ENCODE measurements around the gene DZIP1. TPM values are rescaled to one million over a fixed set of nuclear protein-coding genes. Genes with fewer than 3 reads are reported as not detected.
"Not testable (repeated sequence)": the region's sequence is repeated elsewhere in the genome, so short reads cannot be mapped to it uniquely, and the experiment has no call there.

DZIP1 gene
- total and polyA plus RNA-seq, 10 of the 15 experiments (the other 5 are each of a cell fraction or from before 2014, with no cell fraction given) = 0.01 to 1.9 (median 0.55) TPM

- POLR2A ChIA-PET = no interaction called here
- intact Hi-C loops (cut with micrococcal nuclease; ENCODE audit: unreplicated experiment) = no loop called here
- no peak overlapping the region for H3K9ac ChIP-seq (ENCODE audit: control insufficient read depth, insufficient read depth, low read length)
These were observed 45.0 kb upstream of the DZIP1 start for GRCh38 chr13:95689582-95689926.

GRCh38 chr13:95684960-95685359 is 40.5 kb upstream of the DZIP1 start:
- CTCF ChIA-PET = interaction anchor here (0.5 kb wide), 1 partner anchor 40 kb away, joined by 3 read pairs; no protein-coding TSS in a partner anchor
- H3K9ac ChIP-seq (ENCODE audit: control insufficient read depth, insufficient read depth, low read length); H3K4me1 ChIP-seq (ENCODE audit: control insufficient read depth, insufficient read depth, low read length); POLR2A ChIA-PET; H2AFZ ChIP-seq (ENCODE audit: control insufficient read depth, low read depth, low read length); intact Hi-C loops (cut with micrococcal nuclease; ENCODE audit: unreplicated experiment); FAIRE-seq; BruUV-seq (replicated peaks); H3K36me3 ChIP-seq (ENCODE audit: control insufficient read depth in 2 of 2, insufficient read depth in 2 of 2, low read length in 1 of 2); SMC1A ChIA-PET (ENCODE audit: uncharacterized antibody, unreplicated experiment); H3K27me3 ChIP-seq (replicated peaks in 1 of 2; ENCODE audit: control insufficient read depth in 2 of 2, insufficient read depth in 2 of 2, low read length in 1 of 2); H3K27ac ChIP-seq (ENCODE audit: control insufficient read depth, insufficient read depth); H3K4me3 ChIP-seq; H3K4me2 ChIP-seq (ENCODE audit: control insufficient read depth, insufficient read depth); DNase-seq (ENCODE audit: low read depth, low spot score); RAD21 ChIA-PET (ENCODE audit: unreplicated experiment); ATAC-seq; H4K20me1 ChIP-seq (ENCODE audit: control insufficient read depth, insufficient read depth): not testable (repeated sequence)
- WGBS (ENCODE audit: insufficient coverage, insufficient replicate concordance, low lambda C conversion rate, missing lambda C conversion rate) = 97% methylated on average over 5 of the region's 5 CpGs
- Histone ChIP-seq H3K79me2 (ENCODE audit: control insufficient read depth, insufficient read depth, low read length) (peaks cover 89% of the 10 kb centered on the region), H3K9me3 (replicated peaks; ENCODE audit: control insufficient read depth, insufficient read depth, low read length) (peaks cover 14% of the 10 kb centered on the region)
- in situ Hi-C loops (cut with MboI) = loop anchor here (25.0 kb wide), 1 partner anchor 1752 kb away; the partner anchor contains the start of gene RAP2A

More at GRCh38 chr13:95689582-95689926, 45.0 kb upstream of the DZIP1 start:
- in situ Hi-C loops (cut with MboI) = loop anchor here (25.0 kb wide), 1 partner anchor 1748 kb away; the partner anchor contains the start of gene RAP2A
- no peak overlapping the region; the same call in 1 of the 2 replicates for H3K4me3 ChIP-seq
- H3K4me1 ChIP-seq (ENCODE audit: control insufficient read depth, insufficient read depth, low read length) = peaks cover 4% of the 10 kb centered on the region; the same call in 1 of the 2 replicates
- no peaks in the 10 kb centered on the region; a peak in 1 of 4 replicates for H3K36me3 ChIP-seq (ENCODE audit: control insufficient read depth in 2 of 2, insufficient read depth in 2 of 2, low read length in 1 of 2)
- no peaks in the 10 kb centered on the region for H3K27me3 ChIP-seq (replicated peaks in 1 of 2; ENCODE audit: control insufficient read depth in 2 of 2, insufficient read depth in 2 of 2, low read length in 1 of 2)
- ChIA-PET SMC1A (ENCODE audit: uncharacterized antibody, unreplicated experiment) (no interaction called here), RAD21 (ENCODE audit: unreplicated experiment) (interaction anchor here (0.6 kb wide), 1 partner anchor 399 kb away, joined by 3 read pairs; no protein-coding TSS in a partner anchor), CTCF (no interaction called here)
- DNase-seq (ENCODE audit: low read depth, low spot score) (no peak), ATAC-seq (peak; percentile 24), FAIRE-seq (no peak)
- TF ChIP-seq EP300 (IDR thresholded peaks at IDR 0.05; ENCODE audit: borderline replicate concordance in 1 of 2, control insufficient read depth in 1 of 2, low read depth in 2 of 2, low read length in 2 of 2) (no peak), KAT2A (conservative IDR thresholded peaks at IDR 0.05; ENCODE audit: control insufficient read depth, low read depth, low read length) (no peak), ZNF207 (IDR thresholded peaks at IDR 0.05; ENCODE audit: borderline replicate concordance) (no peak), NFYA (IDR thresholded peaks at IDR 0.05; ENCODE audit: borderline replicate concordance, low read depth, low read length) (no peak), NFXL1 (IDR thresholded peaks at IDR 0.05; ENCODE audit: borderline replicate concordance) (no peak), PML (IDR thresholded peaks at IDR 0.05; ENCODE audit: low read length) (no peak), TAF1 (IDR thresholded peaks at IDR 0.05; ENCODE audit: borderline replicate concordance, low read depth, low read length) (no peak), RAD21 (IDR thresholded peaks at IDR 0.05; ENCODE audit: insufficient read depth, low read depth, low read length) (no peak), JUNB (IDR thresholded peaks at IDR 0.05) (no peak), EGR1 (IDR thresholded peaks at IDR 0.05; ENCODE audit: borderline replicate concordance in 1 of 2, low read depth in 2 of 2, low read length in 2 of 2) (no peak), MTA2 (IDR thresholded peaks at IDR 0.05; ENCODE audit: low read depth) (no peak), SMARCA5 (IDR thresholded peaks at IDR 0.05) (no peak), NKRF (conservative IDR thresholded peaks at IDR 0.05) (no peak)
- no peak overlapping the region for H2AFZ ChIP-seq (ENCODE audit: control insufficient read depth, low read depth, low read length)
- H3K9me3 ChIP-seq (replicated peaks; ENCODE audit: control insufficient read depth, insufficient read depth, low read length) = peaks cover 13% of the 10 kb centered on the region
- no TSS peak for BruUV-seq (replicated peaks)
- no peak overlapping the region for H3K27ac ChIP-seq (ENCODE audit: control insufficient read depth, insufficient read depth)
- H3K79me2 ChIP-seq (ENCODE audit: control insufficient read depth, insufficient read depth, low read length) = peaks cover 55% of the 10 kb centered on the region
- no peaks in the 10 kb centered on the region for H4K20me1 ChIP-seq (ENCODE audit: control insufficient read depth, insufficient read depth)
- 44% methylated on average over 3 of the region's 3 CpGs for WGBS (ENCODE audit: insufficient coverage, insufficient replicate concordance, low lambda C conversion rate, missing lambda C conversion rate)
- no peak overlapping the region for H3K4me2 ChIP-seq (ENCODE audit: control insufficient read depth, insufficient read depth)
